Motor neuron (in vitro differentiated cells): ENCODE data around the gene SRPK1. TPM values are rescaled to one million over a fixed set of nuclear protein-coding genes. Genes with fewer than 3 reads are reported as not detected.
"Not testable (repeated sequence)": the region's sequence is repeated elsewhere in the genome, so short reads cannot be mapped to it uniquely, and the experiment has no call there.

Experiments
- ATAC-seq, 8 experiments: fragments of 200-7000 bp; cut with Tn5 transposase; replicated peaks in 6 of 8; 2 replicates each; pipeline ENCODE4 v1.8.0; 2021; ENCODE audit warnings: mild to moderate bottlenecking in 8 of 8, moderate library complexity in 8 of 8
- H3K27ac ChIP-seq, 2 donors: fragments of 250-450 bp; sonication (Bioruptor Pico); 2 replicates each; pipeline ENCODE4 v1.9.0; 2021; ENCODE audit warnings: antibody characterized with exemption in 2 of 2, mild to moderate bottlenecking in 2 of 2, moderate library complexity in 1 of 2
- H3K4me1 ChIP-seq, 2 donors: fragments of 250-450 bp; sonication (Bioruptor Pico); replicated peaks in 1 of 2; 2 replicates each; pipeline ENCODE4 v1.6.1; 2021; ENCODE audit warnings: antibody characterized with exemption in 2 of 2, mild to moderate bottlenecking in 2 of 2, moderate library complexity in 1 of 2
- H3K4me3 ChIP-seq, 5 donors: fragments of 250-450 bp; sonication (Bioruptor Pico); 2 replicates each; pipeline ENCODE4 v1.9.0; 2021; ENCODE audit warnings: antibody characterized with exemption in 5 of 5, mild to moderate bottlenecking in 5 of 5, moderate library complexity in 4 of 5
- WGBS, 10 experiments: fragments of 450-650 bp; shearing (Covaris generic); methylation state at CpG; one replicate each; pipeline ENCODE4 v1.0.0; 2022; 5-methylcytosine and 5-hydroxymethylcytosine counted together
- in situ Hi-C, 9 experiments: fragments of 400-800 bp; cut with MboI; loops; one replicate each; pipeline ENCODE4 v1.15.0; 2021; ENCODE audit warnings: low sequenced_read_pairs in 9 of 9, low pct_unique_long_range_greater_than_20kb in 2 of 9; ENCODE audit not compliant: unreplicated experiment in 9 of 9
- total RNA-seq, 8 experiments: library from RNA; unstranded; fragments of 300-600 nt; gene quantifications; 2 replicates each; pipeline versions ENCODE4 v1.2.3 to v1.2.4, GENCODE V29; 2022

The SRPK1 gene
- total RNA-seq, 8 experiments from 2014 or later: 33.9 to 105 (median 36.5) TPM

GRCh38 chr6:35925961-35926360 lies 5.1 kb upstream of the SRPK1 start:
- ATAC-seq: no peak
- H3K4me3 ChIP-seq: no peak overlapping the region
- H3K4me1 ChIP-seq: no peaks in the 10 kb centered on the region
- in situ Hi-C loops: no loop called here
- H3K27ac ChIP-seq: no peak overlapping the region
- 70 to 100% (median 90%) methylated on average over 1 to 3 of the region's 3 CpGs; no CpG with 5 or more reads in 5 of the 10 experiments for WGBS, 10 experiments

- no peak for ATAC-seq
- 75 to 100% (median 100%) methylated on average over 1 of the region's 1 CpG; no CpG with 5 or more reads in 4 of the 10 experiments for WGBS, 10 experiments
- Histone ChIP-seq H3K27ac (no peak overlapping the region), H3K4me1 (peaks cover under 1 to 3% of the 10 kb centered on the region in 2 donors), H3K4me3 (no peak overlapping the region)
- in situ Hi-C loops: no loop called here
These were observed 3.2 kb upstream of the SRPK1 start for GRCh38 chr6:35924146-35924545.

- peaks cover 13% of the 10 kb centered on the region in 2 donors for H3K4me1 ChIP-seq
- no peak overlapping the region for H3K27ac ChIP-seq
- 50 to 100% (median 82%) methylated on average over 1 to 5 of the region's 5 CpGs; no CpG with 5 or more reads in 2 of the 10 experiments for WGBS, 10 experiments
- no peak overlapping the region for H3K4me3 ChIP-seq
- ATAC-seq: no peak
- in situ Hi-C loops: no loop called here
These were observed 1.2 kb upstream of the SRPK1 start for GRCh38 chr6:35922139-35922554.

GRCh38 chr6:35919827-35920751 lies 809 bp downstream of the SRPK1 start:
- WGBS, 10 experiments: 0 to 4% (median 2%) methylated on average over 4 to 20 of the region's 50 CpGs; no CpG with 5 or more reads in 2 of the 10 experiments
- Histone ChIP-seq H3K4me3 (peak overlapping the region; percentile 55 to 91 (median 66)), H3K27ac (peak overlapping the region; percentile 32 to 62), H3K4me1 (peaks cover 13% of the 10 kb centered on the region in 2 donors)
- in situ Hi-C loops: no loop called here
- ATAC-seq: peak; percentile 36 to 64 (median 58)

GRCh38 chr6:35919085-35919826 lies 1.6 kb downstream of the SRPK1 start:
- peaks cover 13% of the 10 kb centered on the region in 2 donors for H3K4me1 ChIP-seq
- ATAC-seq: peak in 1 of 8 experiments; percentile 2
- in situ Hi-C loops: no loop called here

GRCh38 chr6:35916893-35917292 lies 4.0 kb downstream of the SRPK1 start:
- peaks cover 13% of the 10 kb centered on the region in 2 donors for H3K4me1 ChIP-seq
- WGBS, 10 experiments: 85 to 100% (median 98%) methylated on average over 1 to 6 of the region's 6 CpGs; no CpG with 5 or more reads in 2 of the 10 experiments
- H3K27ac ChIP-seq, H3K4me3 ChIP-seq, in situ Hi-C loops, ATAC-seq: not testable (repeated sequence)

More at GRCh38 chr6:35919085-35919826, 1.6 kb downstream of the SRPK1 start:
- Histone ChIP-seq H3K4me3 (peak overlapping the region; percentile 55 to 91 (median 66)), H3K27ac (no peak overlapping the region)
- WGBS, 10 experiments: 0 to 38% (median 16%) methylated on average over 2 to 8 of the region's 9 CpGs; no CpG with 5 or more reads in 1 of the 10 experiments

- no peak overlapping the region for H3K4me3 ChIP-seq
- H3K4me1 ChIP-seq: peaks cover 13% of the 10 kb centered on the region in 2 donors
- no peak for ATAC-seq
- H3K27ac ChIP-seq: no peak overlapping the region
- in situ Hi-C loops: no loop called here
- WGBS, 10 experiments: 100% methylated on average over 1 to 3 of the region's 3 CpGs; no CpG with 5 or more reads in 5 of the 10 experiments
These were observed 4.8 kb downstream of the SRPK1 start for GRCh38 chr6:35916056-35916455.

- in situ Hi-C loops: no loop called here
- H3K27ac ChIP-seq: no peak overlapping the region
- peaks cover 13% of the 10 kb centered on the region in 2 donors for H3K4me1 ChIP-seq
- no peak overlapping the region for H3K4me3 ChIP-seq
- 47 to 100% (median 90%) methylated on average over 1 to 6 of the region's 6 CpGs for WGBS, 10 experiments
- no peak for ATAC-seq
These were observed 6.4 kb downstream of the SRPK1 start for GRCh38 chr6:35914536-35914935.

GRCh38 chr6:35911871-35912653 lies 8.8 kb downstream of the SRPK1 start:
- ATAC-seq: no peak
- no peaks in the 10 kb centered on the region for H3K4me1 ChIP-seq
- no peak overlapping the region for H3K27ac ChIP-seq
- WGBS, 10 experiments: 87 to 100% (median 98%) methylated on average over 2 to 8 of the region's 8 CpGs
- in situ Hi-C loops: no loop called here
- no peak overlapping the region for H3K4me3 ChIP-seq

GRCh38 chr6:35909571-35909970 lies 11.3 kb downstream of the SRPK1 start:
- 80 to 100% (median 100%) methylated on average over 1 to 2 of the region's 2 CpGs; no CpG with 5 or more reads in 1 of the 10 experiments for WGBS, 10 experiments
- ATAC-seq, H3K4me1 ChIP-seq, H3K4me3 ChIP-seq, in situ Hi-C loops, H3K27ac ChIP-seq: not testable (repeated sequence)

- in situ Hi-C loops, H3K4me3 ChIP-seq, H3K4me1 ChIP-seq, ATAC-seq, H3K27ac ChIP-seq: not testable (repeated sequence)
- WGBS, 10 experiments: 83 to 100% (median 100%) methylated on average over 1 to 4 of the region's 5 CpGs; no CpG with 5 or more reads in 2 of the 10 experiments
These were observed 12.0 kb downstream of the SRPK1 start for GRCh38 chr6:35908753-35909401.

GRCh38 chr6:35907750-35908149 lies 13.1 kb downstream of the SRPK1 start:
- no peak overlapping the region for H3K27ac ChIP-seq
- no peak overlapping the region for H3K4me3 ChIP-seq
- no peaks in the 10 kb centered on the region for H3K4me1 ChIP-seq
- in situ Hi-C loops: no loop called here
- WGBS, 10 experiments: 89 to 100% (median 100%) methylated on average over 1 to 6 of the region's 6 CpGs; no CpG with 5 or more reads in 1 of the 10 experiments
- no peak for ATAC-seq
